DMS53 (cell line): ENCODE measurements around the gene RRAS.
"Not testable (repeated sequence)": the region's sequence is repeated elsewhere in the genome, so short reads cannot be mapped to it uniquely, and the experiment has no call there.

Source experiments
- DNase-seq: peaks from one replicate; lab custom pipeline; 2025; lab: John Stamatoyannopoulos, UW

RRAS gene

DNA sequence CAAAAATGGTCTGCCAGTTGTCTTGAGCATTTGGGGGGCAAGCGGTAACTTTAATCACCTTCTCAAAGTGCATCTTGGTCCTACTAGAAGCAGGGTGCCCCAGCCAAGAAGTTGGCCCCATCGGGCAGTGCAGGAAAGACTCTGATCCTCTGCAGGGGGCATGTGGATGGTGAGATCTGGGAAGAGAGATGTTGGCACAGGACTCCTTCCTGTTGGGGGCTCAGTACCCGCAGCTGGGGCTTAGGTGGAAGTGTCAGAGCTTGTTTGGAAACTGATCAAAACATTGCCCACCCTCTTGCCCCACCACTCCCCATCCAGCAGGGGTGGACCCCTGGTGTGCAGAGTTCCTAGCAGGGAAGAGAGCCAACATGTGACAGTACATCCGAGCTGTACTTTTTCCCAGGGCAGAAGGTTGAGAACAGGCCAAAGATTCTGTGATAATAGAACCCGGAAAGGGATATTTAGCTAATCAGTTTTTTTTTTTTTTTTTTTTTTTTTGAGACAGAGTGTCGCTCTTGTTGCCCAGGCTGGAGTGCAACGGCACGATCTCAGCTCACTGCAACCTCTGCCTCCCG is 8.8 kb downstream of the RRAS start:
- no peak for DNase-seq

- no peak for DNase-seq
Observed at GRCh38 chr19:49629659-49630058, 10.3 kb downstream of the RRAS start.

GRCh38 chr19:49626226-49626625 is 13.7 kb downstream of the RRAS start:
- no peak for DNase-seq

GRCh38 chr19:49624967-49625910 is 14.7 kb downstream of the RRAS start:
- no peak for DNase-seq

DNA sequence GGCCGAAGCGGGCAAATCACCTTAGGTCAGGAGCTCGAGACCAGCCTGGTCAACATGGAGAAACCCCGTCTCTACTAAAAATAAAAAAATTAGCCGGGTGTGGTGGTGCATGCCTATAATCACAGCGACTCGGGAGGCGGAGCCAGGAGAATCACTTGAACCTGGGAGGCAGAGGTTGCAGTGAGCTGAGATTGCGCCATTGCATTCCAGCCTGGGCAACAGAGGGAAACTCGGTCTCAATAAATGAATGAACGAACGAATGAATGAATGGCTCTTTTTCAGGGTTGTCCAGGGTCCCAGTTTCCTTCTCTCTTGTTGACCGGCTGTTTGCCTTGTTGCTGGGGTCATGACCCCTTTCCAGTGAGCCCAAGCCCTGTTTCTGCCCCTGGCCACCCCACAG is 22.1 kb downstream of the RRAS start:
- DNase-seq = not testable (repeated sequence)

- DNase-seq = no peak
Observed at GRCh38 chr19:49616945-49617344, 23.0 kb downstream of the RRAS start.

- no peak for DNase-seq
Observed at GRCh38 chr19:49616532-49616931, 23.4 kb downstream of the RRAS start.

- no peak for DNase-seq
Observed at GRCh38 chr19:49615861-49616260, 24.1 kb downstream of the RRAS start.

DNA sequence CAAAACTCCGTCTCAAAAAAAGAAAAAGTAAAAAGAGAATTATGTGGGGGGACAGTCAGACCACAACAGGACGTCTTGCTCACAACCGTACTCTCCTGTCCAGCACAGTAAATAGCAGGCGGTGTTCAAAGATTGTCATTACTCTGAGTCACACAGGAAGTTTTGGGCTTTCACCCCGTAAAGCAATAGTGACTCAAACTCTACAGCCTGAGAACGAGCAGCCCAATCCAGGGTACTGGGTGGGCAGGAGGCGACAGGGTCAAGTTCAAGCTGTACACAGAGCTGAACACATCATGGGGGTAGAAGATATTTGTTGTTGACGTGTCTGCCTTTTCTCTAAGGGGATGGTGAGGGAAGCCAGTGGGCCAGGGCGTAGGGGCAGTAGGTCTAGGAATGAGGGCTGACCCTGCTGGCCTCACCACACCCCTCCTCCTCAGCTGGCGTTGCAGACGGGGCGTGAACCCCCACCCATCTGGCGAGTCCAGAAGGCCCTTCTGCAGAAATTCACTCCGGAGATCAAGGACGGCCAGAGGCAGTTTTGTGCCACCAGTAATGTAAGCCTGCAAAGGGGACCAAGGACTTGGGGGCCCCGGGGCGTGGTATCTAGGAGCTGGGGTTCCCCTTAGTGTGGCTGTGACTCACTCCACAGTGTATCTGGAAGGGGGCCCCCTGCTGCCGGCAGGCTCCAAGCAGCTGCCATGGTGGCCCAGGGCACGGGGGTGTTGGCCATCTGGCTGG is 25.7 kb downstream of the RRAS start:
- DNase-seq = no peak

GRCh38 chr19:49613374-49613773 is 26.6 kb downstream of the RRAS start:
- DNase-seq = no peak

DNA sequence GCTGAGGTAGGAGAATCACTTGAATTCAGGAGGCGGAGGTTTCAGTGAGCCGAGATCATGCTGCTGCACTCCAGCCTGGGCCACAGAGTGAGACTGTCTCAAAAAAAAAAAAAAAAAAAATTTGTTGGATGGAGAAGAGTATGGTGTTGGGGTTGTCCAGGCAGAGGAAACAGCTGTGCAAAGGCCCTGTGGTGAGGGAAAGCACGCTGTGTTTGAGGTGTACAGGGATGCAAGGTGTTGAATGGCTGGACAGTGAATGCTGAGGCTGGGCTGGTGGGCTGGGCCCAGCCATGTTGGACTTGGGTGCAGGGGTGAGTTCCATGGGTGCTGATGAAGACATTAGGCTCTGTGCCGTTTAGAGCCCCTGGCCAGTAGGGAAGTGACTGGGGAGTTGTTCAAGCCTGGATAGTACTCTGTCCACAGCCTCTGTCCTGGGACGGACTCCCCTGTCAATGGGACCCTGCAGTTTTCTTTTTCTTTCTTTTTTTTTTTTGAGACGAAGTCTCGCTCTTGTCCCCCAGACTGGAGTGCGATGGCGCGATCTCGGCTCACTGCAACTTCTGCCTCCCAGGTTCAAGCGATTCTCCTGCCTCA is 30.3 kb downstream of the RRAS start:
- no peak for DNase-seq

DNA sequence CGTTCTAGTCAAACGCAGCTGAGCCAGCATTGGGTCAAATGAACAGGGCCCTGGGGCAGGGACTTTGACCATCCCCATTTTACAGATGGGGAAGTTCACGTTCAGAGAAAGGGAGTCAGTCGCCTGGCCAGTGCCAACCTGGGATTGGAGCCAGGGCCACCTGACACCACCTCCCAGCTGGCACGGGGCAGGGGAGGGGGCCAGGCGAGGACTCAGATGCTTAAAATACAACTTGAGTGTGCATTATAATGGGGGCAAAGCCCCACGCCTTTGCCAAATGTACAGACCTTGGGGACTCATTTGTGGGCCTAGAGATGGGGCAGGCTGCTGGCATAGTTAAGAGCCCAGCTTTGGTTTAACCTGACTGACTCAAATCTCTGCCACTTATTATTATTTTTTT is 34.3 kb downstream of the RRAS start:
- no peak for DNase-seq

- DNase-seq = no peak
Observed at GRCh38 chr19:49602806-49603205, 37.1 kb downstream of the RRAS start.

DNA sequence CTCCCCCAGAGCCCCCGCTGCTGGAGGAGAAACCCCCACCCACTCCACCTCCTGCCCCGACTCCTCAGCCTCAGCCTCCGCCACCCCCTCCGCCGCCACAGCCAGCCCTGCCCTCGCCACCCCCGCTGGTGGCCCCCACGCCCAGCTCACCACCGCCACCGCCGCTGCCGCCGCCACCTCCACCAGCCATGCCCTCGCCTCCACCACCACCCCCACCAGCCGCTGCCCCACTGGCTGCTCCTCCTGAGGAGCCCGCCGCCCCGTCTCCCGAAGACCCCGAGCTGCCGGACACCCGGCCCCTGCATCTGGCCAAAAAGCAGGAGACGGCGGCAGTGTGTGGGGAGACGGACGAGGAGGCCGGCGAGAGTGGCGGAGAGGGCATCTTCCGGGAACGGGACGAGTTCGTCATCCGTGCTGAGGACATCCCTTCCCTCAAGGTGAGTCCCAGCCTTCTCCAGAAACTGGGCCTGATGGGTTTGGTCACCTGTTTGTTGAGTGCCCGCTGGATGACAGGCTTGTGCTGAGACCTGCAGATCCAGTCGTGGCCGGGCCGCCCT is 38.4 kb downstream of the RRAS start:
- no peak for DNase-seq

- no peak for DNase-seq
Observed at GRCh38 chr19:49599378-49600295, 40.3 kb downstream of the RRAS start.

DNA sequence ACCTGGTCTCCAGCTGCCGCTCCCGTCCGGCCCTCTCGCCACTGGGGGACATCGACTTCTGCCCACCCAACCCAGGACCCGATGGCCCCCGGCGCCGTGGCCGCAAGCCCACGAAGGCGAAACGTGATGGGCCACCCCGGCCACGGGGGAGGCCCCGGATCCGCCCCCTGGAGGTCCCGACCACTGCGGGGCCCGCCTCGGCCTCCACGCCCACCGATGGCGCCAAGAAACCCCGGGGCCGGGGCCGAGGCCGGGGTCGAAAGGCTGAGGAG is 42.3 kb downstream of the RRAS start:
- no peak for DNase-seq

GRCh38 chr19:49596954-49597702 is 42.8 kb downstream of the RRAS start:
- DNase-seq = no peak

DNA sequence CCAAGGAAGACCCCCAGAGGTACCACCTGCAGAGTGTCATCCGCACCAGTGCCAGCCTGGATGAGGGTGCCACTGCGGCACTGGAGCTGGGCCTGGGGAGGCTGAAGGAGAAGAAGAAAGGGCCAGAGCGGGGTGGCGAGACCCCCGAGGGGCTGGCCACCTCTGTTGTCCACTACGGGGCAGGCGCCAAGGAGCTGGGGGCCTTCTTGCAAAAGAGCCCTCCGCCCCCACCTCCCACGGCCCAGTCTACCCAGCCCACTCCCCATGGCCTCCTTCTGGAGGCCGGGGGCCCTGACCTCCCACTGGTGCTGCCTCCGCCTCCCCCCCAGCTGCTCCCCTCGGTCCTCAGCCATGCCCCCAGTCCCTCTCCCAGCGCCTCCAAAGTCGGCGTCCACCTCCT is 43.5 kb downstream of the RRAS start:
- DNase-seq = no peak

GRCh38 chr19:49595819-49596404 is 44.0 kb downstream of the RRAS start:
- no peak for DNase-seq
